ENCODE data around the gene SMS. TPM values are rescaled to one million over a fixed set of nuclear protein-coding genes. Genes with fewer than 3 reads are reported as not detected.

The SMS gene
- total RNA-seq, 1 donor from 2014 or later = 66.3 TPM

DNA sequence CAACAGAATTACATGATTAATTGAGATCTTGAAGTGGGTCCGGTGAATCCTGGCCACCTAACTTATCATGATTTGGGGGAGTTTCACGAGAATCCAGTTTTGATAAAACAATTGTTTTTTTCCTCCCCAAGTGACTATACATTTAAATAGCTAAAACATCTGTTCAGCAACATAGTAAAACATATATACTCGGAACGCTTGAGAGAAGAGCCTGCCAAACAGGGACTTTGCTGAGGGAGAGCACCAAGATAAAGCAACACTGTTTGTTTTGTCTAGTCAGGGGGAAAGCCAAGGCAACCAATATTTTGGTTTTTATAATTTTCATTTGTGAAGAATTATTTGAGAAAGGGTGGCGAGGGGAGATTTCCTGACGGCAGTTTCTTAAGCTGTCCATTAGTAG lies 92.0 kb downstream of the SMS start:
- H3K36me3 Mint-ChIP-seq (ENCODE audit: low read depth) = no peaks in the 10 kb centered on the region
- TF ChIP-seq, protein P1, sequence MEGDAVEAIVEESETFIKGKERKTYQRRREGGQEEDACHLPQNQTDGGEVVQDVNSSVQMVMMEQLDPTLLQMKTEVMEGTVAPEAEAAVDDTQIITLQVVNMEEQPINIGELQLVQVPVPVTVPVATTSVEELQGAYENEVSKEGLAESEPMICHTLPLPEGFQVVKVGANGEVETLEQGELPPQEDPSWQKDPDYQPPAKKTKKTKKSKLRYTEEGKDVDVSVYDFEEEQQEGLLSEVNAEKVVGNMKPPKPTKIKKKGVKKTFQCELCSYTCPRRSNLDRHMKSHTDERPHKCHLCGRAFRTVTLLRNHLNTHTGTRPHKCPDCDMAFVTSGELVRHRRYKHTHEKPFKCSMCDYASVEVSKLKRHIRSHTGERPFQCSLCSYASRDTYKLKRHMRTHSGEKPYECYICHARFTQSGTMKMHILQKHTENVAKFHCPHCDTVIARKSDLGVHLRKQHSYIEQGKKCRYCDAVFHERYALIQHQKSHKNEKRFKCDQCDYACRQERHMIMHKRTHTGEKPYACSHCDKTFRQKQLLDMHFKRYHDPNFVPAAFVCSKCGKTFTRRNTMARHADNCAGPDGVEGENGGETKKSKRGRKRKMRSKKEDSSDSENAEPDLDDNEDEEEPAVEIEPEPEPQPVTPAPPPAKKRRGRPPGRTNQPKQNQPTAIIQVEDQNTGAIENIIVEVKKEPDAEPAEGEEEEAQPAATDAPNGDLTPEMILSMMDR (IDR thresholded peaks at IDR 0.05) = no peak
- H3K9me3 Mint-ChIP-seq = no peaks in the 10 kb centered on the region
- no peak for DNase-seq
- intact Hi-C loops (cut with micrococcal nuclease) = no loop called here
- ChIA-PET CTCF (interaction anchor here (0.5 kb wide), 1 partner anchor 104 kb away, joined by 4 read pairs; no protein-coding TSS in a partner anchor), POLR2A (no interaction called here)
- no peak overlapping the region for H3K4me3 Mint-ChIP-seq
- H3K27me3 Mint-ChIP-seq = no peaks in the 10 kb centered on the region
- H3K4me1 Mint-ChIP-seq = peaks cover 18% of the 10 kb centered on the region
- ATAC-seq (ENCODE audit: low read depth) = no peak
- H3K27ac Mint-ChIP-seq = no peak overlapping the region

DNA sequence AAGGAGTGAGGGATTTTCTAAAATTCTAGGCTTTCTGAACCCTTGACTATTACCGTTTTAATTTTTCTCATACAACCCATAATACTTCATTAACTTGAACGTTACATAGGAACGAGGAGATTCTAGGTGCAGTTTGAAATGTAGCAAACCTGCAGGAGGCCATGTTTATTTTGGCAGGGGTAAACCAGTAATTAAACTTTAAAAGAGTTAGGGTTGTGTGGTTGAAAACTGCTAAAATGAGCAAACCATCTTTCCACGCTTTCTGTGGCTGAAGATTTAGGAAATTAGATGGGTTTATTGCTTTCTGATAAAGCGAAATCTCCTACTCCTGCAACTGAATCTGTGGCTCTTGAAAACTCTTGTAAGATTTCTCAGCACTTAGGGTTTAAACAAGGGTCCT lies 93.3 kb downstream of the SMS start:
- Mint-ChIP-seq H3K36me3 (ENCODE audit: low read depth) (no peaks in the 10 kb centered on the region), H3K9me3 (no peaks in the 10 kb centered on the region), H3K4me1 (peaks cover 18% of the 10 kb centered on the region), H3K4me3 (no peak overlapping the region), H3K27ac (no peak overlapping the region), H3K27me3 (no peaks in the 10 kb centered on the region)
- no peak for ATAC-seq (ENCODE audit: low read depth)
- ChIA-PET POLR2A (no interaction called here), CTCF (no interaction called here)
- intact Hi-C loops (cut with micrococcal nuclease) = no loop called here
- TF ChIP-seq, protein P1 (IDR thresholded peaks at IDR 0.05) = no peak
- no peak for DNase-seq

DNA sequence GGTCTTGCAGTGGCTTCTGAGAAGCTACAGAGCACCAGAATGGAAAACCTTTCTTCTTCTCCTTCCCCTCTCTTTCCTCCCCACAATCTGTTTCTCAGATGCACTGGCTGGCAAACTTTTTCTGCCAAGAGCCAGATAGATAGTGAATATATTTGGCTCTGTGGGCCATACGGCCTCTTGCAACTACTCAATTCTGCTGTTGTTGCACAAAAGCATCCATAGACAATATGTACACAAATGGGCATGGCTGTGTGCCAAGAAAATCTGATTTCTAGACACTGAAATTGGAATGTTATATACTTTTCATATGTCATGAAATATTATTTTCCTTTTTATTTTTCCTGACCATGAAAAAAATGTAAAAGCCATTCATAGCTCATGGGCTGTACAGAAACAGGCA lies 94.7 kb downstream of the SMS start:
- intact Hi-C loops (cut with micrococcal nuclease) = no loop called here
- no peaks in the 10 kb centered on the region for H3K36me3 Mint-ChIP-seq (ENCODE audit: low read depth)
- peaks cover 10% of the 10 kb centered on the region for H3K4me1 Mint-ChIP-seq
- TF ChIP-seq, protein P1 (IDR thresholded peaks at IDR 0.05) = no peak
- no peaks in the 10 kb centered on the region for H3K27me3 Mint-ChIP-seq
- ATAC-seq (ENCODE audit: low read depth) (no peak), DNase-seq (no peak)
- H3K9me3 Mint-ChIP-seq = no peaks in the 10 kb centered on the region
- CTCF ChIA-PET = no interaction called here
- H3K27ac Mint-ChIP-seq = no peak overlapping the region
- POLR2A ChIA-PET = no interaction called here
- no peak overlapping the region for H3K4me3 Mint-ChIP-seq

DNA sequence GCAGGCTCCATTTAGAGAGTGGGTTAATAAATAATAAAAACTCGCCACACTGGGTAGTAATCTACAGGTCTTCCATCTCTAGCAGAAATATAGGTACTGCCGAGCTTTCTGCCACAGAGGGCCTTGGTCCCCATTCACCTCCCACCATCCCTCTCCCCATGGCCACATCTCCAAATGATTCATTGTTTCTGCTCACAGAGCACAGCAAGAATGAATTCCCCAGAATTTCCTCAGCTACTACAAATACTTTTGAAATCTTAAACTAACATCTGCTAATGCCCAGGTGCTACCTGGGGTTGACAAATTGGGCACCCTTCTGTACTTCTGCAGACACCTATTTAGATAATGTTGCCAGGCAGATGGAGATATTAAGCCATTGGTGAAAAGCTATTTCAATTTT lies 96.7 kb downstream of the SMS start:
- H3K9me3 Mint-ChIP-seq = no peaks in the 10 kb centered on the region
- CTCF ChIA-PET = no interaction called here
- POLR2A ChIA-PET = no interaction called here
- intact Hi-C loops (cut with micrococcal nuclease) = no loop called here
- H3K4me1 Mint-ChIP-seq = peaks cover 3% of the 10 kb centered on the region
- TF ChIP-seq, protein P1 (IDR thresholded peaks at IDR 0.05) = no peak
- no peak for ATAC-seq (ENCODE audit: low read depth)
- H3K27ac Mint-ChIP-seq = no peak overlapping the region
- H3K27me3 Mint-ChIP-seq = no peaks in the 10 kb centered on the region
- H3K36me3 Mint-ChIP-seq (ENCODE audit: low read depth) = no peaks in the 10 kb centered on the region
- no peak for DNase-seq
- H3K4me3 Mint-ChIP-seq = no peak overlapping the region

DNA sequence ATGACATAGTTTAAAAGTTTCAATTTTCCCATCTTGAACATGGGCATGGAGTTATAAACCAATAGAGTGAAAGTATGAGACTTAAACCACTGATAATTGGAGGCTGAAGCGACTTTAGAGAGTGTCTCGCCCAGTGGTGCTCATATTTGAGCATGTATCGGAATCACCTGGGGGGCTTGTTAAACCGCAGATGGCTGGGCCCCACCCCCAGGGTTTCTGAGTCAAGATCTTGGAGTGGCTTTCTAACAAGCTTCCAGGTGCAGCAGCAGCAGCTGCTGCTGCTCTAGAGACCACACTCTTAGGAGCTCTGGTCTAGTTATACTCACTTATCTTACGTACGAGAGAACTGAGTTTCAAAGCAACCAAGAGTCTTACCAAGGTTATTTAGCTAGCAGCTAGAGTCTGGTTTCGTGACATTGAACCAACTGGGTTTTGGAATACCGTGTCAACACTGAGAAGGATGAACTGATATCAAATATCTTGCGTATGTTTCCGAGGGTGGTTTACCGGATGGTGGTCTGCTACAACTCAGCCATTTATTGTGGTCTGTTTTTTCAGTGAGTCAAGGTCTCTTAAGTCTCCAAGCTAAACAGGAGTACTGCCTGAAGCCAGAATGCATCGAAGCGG lies 97.5 kb downstream of the SMS start:
- no peaks in the 10 kb centered on the region for H3K4me1 Mint-ChIP-seq
- ChIA-PET CTCF (no interaction called here), POLR2A (no interaction called here)
- no peak for ATAC-seq (ENCODE audit: low read depth)
- no peaks in the 10 kb centered on the region for H3K36me3 Mint-ChIP-seq (ENCODE audit: low read depth)
- no peak overlapping the region for H3K27ac Mint-ChIP-seq
- TF ChIP-seq, protein P1 (IDR thresholded peaks at IDR 0.05) = no peak
- H3K27me3 Mint-ChIP-seq = no peaks in the 10 kb centered on the region
- DNase-seq = no peak
- H3K4me3 Mint-ChIP-seq = no peak overlapping the region
- intact Hi-C loops (cut with micrococcal nuclease) = no loop called here
- no peaks in the 10 kb centered on the region for H3K9me3 Mint-ChIP-seq

All from activated B cell treated with CpG ODN at 0.5 μM for 24 hours (primary cell).